ENCODE data around the gene POLR2E. TPM values are rescaled to one million over a fixed set of nuclear protein-coding genes. Genes with fewer than 3 reads are reported as not detected.

POLR2E gene
- total and polyA plus RNA-seq, 2 of the 13 experiments (the other 11 are each of a cell fraction or from before 2014, with no cell fraction given), result 140 to 272 TPM

- intact Hi-C loops (cut with micrococcal nuclease; ENCODE audit: unreplicated experiment), result no loop called here
- DNase-seq (ENCODE audit: low spot score) (no peak), FAIRE-seq (no peak), ATAC-seq (peak; percentile 18; the same call in 2 of the 3 replicates)
- ChIA-PET POLR2A (interaction anchor here (0.7 to 1.2 kb wide), 8 partner anchors 8 to 24 kb away, joined by 3 to 6 read pairs (median 4); no protein-coding TSS in a partner anchor), CTCF (ENCODE audit: low intra/inter-chr PET ratio, low total read pairs) (no interaction called here)
- no peak overlapping the region for H2AFZ ChIP-seq (ENCODE audit: low read length)
- H3K4me2 ChIP-seq (ENCODE audit: low read depth, low read length), result peak overlapping the region; percentile 44; the same call in 1 of the 2 replicates
- peaks cover 34% of the 10 kb centered on the region for H3K4me1 ChIP-seq (ENCODE audit: insufficient read depth, low read length)
- peaks cover 3% of the 10 kb centered on the region; the same call in 1 of the 2 replicates for H4K20me1 ChIP-seq (ENCODE audit: insufficient read depth, low read length)
- H3K4me3 ChIP-seq (replicated peaks in 1 of 3; ENCODE audit: insufficient read depth in 1 of 3, low read depth in 2 of 3, low read length in 3 of 3), result no peak overlapping the region
- no peaks in the 10 kb centered on the region for H3K79me2 ChIP-seq (ENCODE audit: insufficient read depth, low read length)
- in situ Hi-C loops (cut with HindIII; ENCODE audit: extremely low pct_ligation_motif_present, low pct_unique_long_range_greater_than_20kb), result no loop called here
- no peaks in the 10 kb centered on the region for H3K27me3 ChIP-seq (ENCODE audit: control insufficient read depth in 1 of 2, insufficient read depth in 2 of 2, low read length in 2 of 2)
- WGBS (ENCODE audit: low lambda C conversion rate), result 45% methylated on average over 3 of the region's 4 CpGs
- H3K9ac ChIP-seq (ENCODE audit: insufficient read depth, low read depth, low read length), result no peak overlapping the region
- H3K9me3 ChIP-seq (ENCODE audit: low read length), result no peaks in the 10 kb centered on the region
- H3K36me3 ChIP-seq (replicated peaks in 1 of 2; ENCODE audit: control insufficient read depth in 1 of 2, insufficient read depth in 2 of 2, low read length in 2 of 2), result peaks cover 0 to 2% of the 10 kb centered on the region in 2 experiments; a peak in 3 of 5 replicates
- no TSS peak for BruUV-seq (replicated peaks)
- peak overlapping the region; percentile 60 for H3K27ac ChIP-seq (ENCODE audit: extremely low read length, insufficient read depth, low read length)
- no peak for TF ChIP-seq KLF16 (CRISPR knock-in tag; IDR thresholded peaks at IDR 0.05)
- no peak for TF ChIP-seq CBX1 (IDR thresholded peaks at IDR 0.05; ENCODE audit: low read depth)
- 0 out of 2 replicates have a peak, but pooled peaks have one; percentile 7 for TF ChIP-seq ZNF788 (CRISPR knock-in tag; IDR thresholded peaks at IDR 0.05; ENCODE audit: borderline replicate concordance)
- TF ChIP-seq ZFP1 (CRISPR knock-in tag; IDR thresholded peaks at IDR 0.05), result no peak
- TF ChIP-seq CEBPZ (IDR thresholded peaks at IDR 0.05; ENCODE audit: low read length), result no peak
- 0 out of 4 replicates have a peak, but pooled peaks of 1 of the 2 experiments have one; percentile 31 for TF ChIP-seq HMGXB4 (CRISPR knock-in tag; IDR thresholded peaks at IDR 0.05; ENCODE audit: borderline replicate concordance in 1 of 2, low read depth in 1 of 2)
- no peak for TF ChIP-seq SMARCE1 (IDR thresholded peaks at IDR 0.05; ENCODE audit: borderline replicate concordance)
- no peak for TF ChIP-seq ZNF761 (CRISPR knock-in tag; conservative IDR thresholded peaks at IDR 0.05)
- no peak for TF ChIP-seq BCL3 (CRISPR knock-in tag; IDR thresholded peaks at IDR 0.05)
- TF ChIP-seq ZNF678 (CRISPR knock-in tag; IDR thresholded peaks at IDR 0.05), result no peak
- TF ChIP-seq NFAT5 (CRISPR knock-in tag; IDR thresholded peaks at IDR 0.05), result no peak
These were observed 19.2 kb downstream of the POLR2E start for GRCh38 chr19:1076046-1076386.
